Breast epithelium (tissue), 4 donors: Measurements from ENCODE around the gene CST8. TPM values are rescaled to one million over a fixed set of nuclear protein-coding genes. Genes with fewer than 3 reads are reported as not detected.

Source experiments
- DNase-seq, 2 donors: peaks; one replicate each; pipeline ENCODE4 v3.0.0-alpha.2; 2019; ENCODE audit warnings: low spot score in 2 of 2
- H3K27ac ChIP-seq, 2 donors: fragments of 200-600 bp; sonication (generic) in 1 of 2; one replicate each; pipeline ENCODE4 v1.5.1; 2016 to 2019; ENCODE audit warnings: mild to moderate bottlenecking in 1 of 2
- H3K27me3 ChIP-seq, 2 donors: fragments of 200-600 bp; sonication (generic) in 1 of 2; one replicate each; pipeline versions ENCODE4 v1.5.1 to v1.6.0; 2017 to 2019; ENCODE audit warnings: control low read depth in 1 of 2, mild to moderate bottlenecking in 1 of 2
- H3K36me3 ChIP-seq: fragments of 200-600 bp; one replicate; pipeline ENCODE4 v1.5.1; 2019
- H3K4me1 ChIP-seq, 2 donors: fragments of 200-600 bp; sonication (generic); one replicate each; pipeline ENCODE4 v1.5.1; 2016 to 2019; ENCODE audit warnings: control low read depth in 1 of 2
- H3K4me3 ChIP-seq, 3 donors: fragments of 200-600 bp; sonication (generic); 1 replicate in 2 of 3; 2 replicates in 1 of 3; pipeline ENCODE4 v1.5.1; 2016 to 2019; ENCODE audit warnings: mild to moderate bottlenecking in 3 of 3, moderate library complexity in 2 of 3
- H3K9me3 ChIP-seq, 2 donors: fragments of 200-600 bp; sonication (generic) in 1 of 2; one replicate each; pipeline ENCODE4 v1.5.1; 2016 to 2019; ENCODE audit warnings: control low read depth in 1 of 2
- POLR2A ChIP-seq: fragments of 450-650 bp; IDR thresholded peaks from one replicate; pipeline ENCODE4 v1.6.1; 2016; ENCODE audit warnings: antibody characterized with exemption, mild to moderate bottlenecking, moderate library complexity
- POLR2AphosphoS5 ChIP-seq, 3 donors: sonication (generic); formaldehyde crosslinking; IDR thresholded peaks; one replicate each; pipeline ENCODE4 v1.6.1; 2017; ENCODE audit warnings: antibody characterized with exemption in 3 of 3
- intact Hi-C: fragments of 100-400 bp; cut with DNase I; formaldehyde crosslinking; loops from one replicate; pipeline ENCODE4 v1.15.1; 2023; ENCODE audit warnings: low total_unique reads
- total RNA-seq, 3 donors: library from RNA; depleted of rRNA; stranded (reverse); fragments of >200 nt; gene quantifications; one replicate each; pipeline ENCODE4 v1.1.0, GENCODE V29; 2016
- TF ChIP-seq, protein P1 (sequence below), 3 donors: fragments of 450-650 bp; IDR thresholded peaks; one replicate each; pipeline ENCODE4 v1.5.1; 2016 to 2017; ENCODE audit warnings: antibody characterized with exemption in 3 of 3, mild to moderate bottlenecking in 3 of 3, moderate library complexity in 3 of 3

Gene CST8
- total RNA-seq, 3 donors from 2014 or later, result not detected

DNA sequence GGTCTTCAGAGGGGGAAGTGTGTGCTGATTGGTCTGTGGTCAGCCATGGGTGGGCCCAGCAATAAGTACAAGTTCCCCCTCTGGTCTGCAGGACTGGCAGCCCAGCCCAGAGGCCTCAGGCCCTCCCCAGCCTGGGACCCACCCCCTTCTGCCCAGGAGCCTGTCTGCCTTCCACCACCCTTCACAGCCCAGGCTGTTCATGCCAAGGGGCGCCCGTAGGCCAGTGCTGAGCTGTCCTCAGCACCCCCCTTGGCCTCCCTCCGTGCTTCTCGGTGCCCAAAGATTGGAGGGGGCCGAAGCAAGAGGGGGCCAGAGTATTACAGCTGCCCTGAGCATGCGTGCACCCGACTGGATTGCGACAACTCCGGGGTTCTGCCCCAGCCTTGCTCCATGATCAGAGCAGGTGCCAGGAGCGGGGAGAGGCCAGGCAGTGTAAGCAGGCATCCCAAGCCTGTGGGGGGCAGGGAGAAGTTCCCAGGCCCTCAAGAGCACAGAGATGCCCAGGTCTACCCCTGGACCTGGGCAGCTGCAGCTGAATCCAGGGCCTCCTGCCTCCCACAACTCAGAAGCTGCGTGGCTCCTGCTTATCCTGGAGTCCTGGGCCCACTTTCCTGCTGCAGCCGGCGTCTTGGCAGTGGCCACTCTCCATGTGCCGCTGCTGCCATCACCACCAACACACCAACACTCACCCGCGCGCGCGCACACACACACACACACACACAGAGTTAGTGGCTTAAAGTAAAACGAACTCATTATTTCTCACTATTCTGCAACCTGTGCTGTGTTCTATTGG lies 44.1 kb downstream of the CST8 start:
- Histone ChIP-seq H3K9me3 (no peaks in the 10 kb centered on the region), H3K36me3 (no peaks in the 10 kb centered on the region), H3K4me1 (no peaks in the 10 kb centered on the region), H3K27me3 (no peaks in the 10 kb centered on the region), H3K4me3 (no peak overlapping the region), H3K27ac (no peak overlapping the region)
- intact Hi-C loops, result no loop called here
- no peak for DNase-seq
- TF ChIP-seq POLR2AphosphoS5 (IDR thresholded peaks at IDR 0.05) (no peak), POLR2A (no peak)
- TF ChIP-seq, protein P1, sequence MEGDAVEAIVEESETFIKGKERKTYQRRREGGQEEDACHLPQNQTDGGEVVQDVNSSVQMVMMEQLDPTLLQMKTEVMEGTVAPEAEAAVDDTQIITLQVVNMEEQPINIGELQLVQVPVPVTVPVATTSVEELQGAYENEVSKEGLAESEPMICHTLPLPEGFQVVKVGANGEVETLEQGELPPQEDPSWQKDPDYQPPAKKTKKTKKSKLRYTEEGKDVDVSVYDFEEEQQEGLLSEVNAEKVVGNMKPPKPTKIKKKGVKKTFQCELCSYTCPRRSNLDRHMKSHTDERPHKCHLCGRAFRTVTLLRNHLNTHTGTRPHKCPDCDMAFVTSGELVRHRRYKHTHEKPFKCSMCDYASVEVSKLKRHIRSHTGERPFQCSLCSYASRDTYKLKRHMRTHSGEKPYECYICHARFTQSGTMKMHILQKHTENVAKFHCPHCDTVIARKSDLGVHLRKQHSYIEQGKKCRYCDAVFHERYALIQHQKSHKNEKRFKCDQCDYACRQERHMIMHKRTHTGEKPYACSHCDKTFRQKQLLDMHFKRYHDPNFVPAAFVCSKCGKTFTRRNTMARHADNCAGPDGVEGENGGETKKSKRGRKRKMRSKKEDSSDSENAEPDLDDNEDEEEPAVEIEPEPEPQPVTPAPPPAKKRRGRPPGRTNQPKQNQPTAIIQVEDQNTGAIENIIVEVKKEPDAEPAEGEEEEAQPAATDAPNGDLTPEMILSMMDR (IDR thresholded peaks at IDR 0.05), result no peak

DNA sequence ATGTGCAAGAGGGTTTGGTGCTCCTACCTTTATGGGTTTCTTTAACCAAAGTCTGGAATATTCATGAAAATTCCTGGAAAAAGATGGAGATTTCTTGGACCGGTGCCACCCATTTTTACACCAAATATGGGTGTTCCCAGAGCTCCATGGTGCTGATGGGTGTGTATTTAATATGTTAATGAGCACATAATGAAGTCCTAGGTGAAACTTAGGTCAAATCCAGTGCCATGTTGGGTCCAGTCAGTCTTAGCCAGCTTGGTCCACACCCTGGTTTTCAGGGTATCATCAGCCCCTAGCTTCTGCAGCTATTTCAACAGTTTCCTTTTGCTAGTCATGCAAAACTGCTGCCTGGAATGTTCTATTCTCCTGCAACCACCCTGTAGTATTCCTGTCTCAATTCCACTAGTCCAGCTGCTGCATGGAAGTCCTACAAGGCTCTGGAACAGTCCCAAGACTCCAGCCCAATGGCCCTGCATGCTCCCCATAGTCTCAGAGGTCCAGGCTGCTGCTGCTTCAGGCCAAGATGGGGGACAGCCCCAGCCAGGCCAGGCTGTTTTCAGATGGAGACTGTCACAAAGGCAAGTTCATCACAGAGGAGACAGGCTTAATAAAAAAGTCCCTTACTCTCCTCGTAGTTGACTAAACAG lies 45.5 kb downstream of the CST8 start:
- no peaks in the 10 kb centered on the region for H3K4me1 ChIP-seq
- no peak for DNase-seq
- no peaks in the 10 kb centered on the region for H3K36me3 ChIP-seq
- H3K27me3 ChIP-seq, result no peaks in the 10 kb centered on the region
- no peaks in the 10 kb centered on the region for H3K9me3 ChIP-seq
- TF ChIP-seq, protein P1 (IDR thresholded peaks at IDR 0.05), result no peak
- TF ChIP-seq POLR2AphosphoS5 (IDR thresholded peaks at IDR 0.05), result no peak
- no peak for TF ChIP-seq POLR2A
- intact Hi-C loops, result no loop called here
- H3K27ac ChIP-seq, result no peak overlapping the region
- no peak overlapping the region for H3K4me3 ChIP-seq

DNA sequence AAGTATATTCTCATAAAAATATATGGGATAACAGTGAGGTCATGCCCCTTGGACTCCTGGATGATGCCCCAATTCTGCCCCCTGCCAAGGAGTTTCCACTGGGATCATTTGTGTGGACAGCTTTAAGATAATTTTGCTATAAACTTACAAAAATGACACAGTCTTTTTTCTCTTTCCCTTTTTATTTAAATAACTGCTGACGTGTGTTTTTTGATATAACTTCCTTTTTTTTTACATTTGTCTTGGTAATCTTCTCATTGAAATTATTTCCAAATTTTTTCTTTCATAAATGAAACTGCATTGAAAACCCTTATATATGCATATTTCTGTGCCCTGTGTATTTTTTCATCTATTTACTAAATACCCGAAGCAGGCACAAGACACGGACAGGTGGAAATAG lies 46.1 kb downstream of the CST8 start:
- TF ChIP-seq POLR2A (no peak), POLR2AphosphoS5 (IDR thresholded peaks at IDR 0.05) (no peak)
- TF ChIP-seq, protein P1 (IDR thresholded peaks at IDR 0.05), result no peak
- Histone ChIP-seq H3K36me3 (no peaks in the 10 kb centered on the region), H3K27ac (no peak overlapping the region), H3K9me3 (no peaks in the 10 kb centered on the region), H3K27me3 (no peaks in the 10 kb centered on the region), H3K4me3 (no peak overlapping the region), H3K4me1 (no peaks in the 10 kb centered on the region)
- DNase-seq, result no peak
- intact Hi-C loops, result no loop called here

DNA sequence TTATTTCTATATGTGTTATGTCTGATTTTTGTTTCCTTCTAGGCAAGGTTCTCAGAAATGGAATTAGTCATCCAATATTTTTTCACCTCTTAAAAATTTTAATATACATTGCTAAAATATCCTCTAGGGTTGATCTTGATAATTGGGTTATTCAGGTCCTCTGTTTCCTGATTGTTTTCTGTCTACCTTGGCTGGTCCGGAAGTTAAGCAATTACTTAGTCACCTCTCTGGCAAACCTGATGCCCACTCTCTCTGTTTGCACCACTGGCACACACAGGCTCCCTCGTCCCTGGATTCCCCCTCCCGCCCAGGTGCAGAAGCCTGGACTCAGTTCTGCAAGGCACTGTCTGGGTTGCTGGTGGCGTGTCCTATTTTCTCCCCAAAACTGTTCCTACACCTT lies 49.7 kb downstream of the CST8 start:
- intact Hi-C loops, result no loop called here

DNA sequence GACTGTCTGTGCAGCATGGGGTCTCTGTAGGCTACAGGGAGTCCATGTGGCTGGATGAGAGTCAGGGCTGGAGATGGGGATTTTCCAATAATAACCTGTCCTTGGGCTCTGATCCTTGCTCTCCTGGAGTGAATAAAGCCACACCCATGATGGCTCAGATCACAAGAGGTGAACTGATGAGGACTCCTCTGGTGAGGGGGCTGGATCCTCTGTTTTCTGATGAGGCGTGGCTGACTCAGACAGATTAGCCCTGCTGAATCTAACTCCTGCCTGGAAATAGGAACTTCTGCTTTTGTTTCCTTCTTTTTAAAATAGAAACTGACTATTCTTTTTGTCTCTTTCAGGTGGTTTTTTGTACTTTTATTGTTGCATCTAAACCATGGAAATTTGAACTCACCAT lies 50.4 kb downstream of the CST8 start:
- Histone ChIP-seq H3K4me3 (no peak overlapping the region), H3K4me1 (no peaks in the 10 kb centered on the region), H3K27ac (no peak overlapping the region), H3K27me3 (no peaks in the 10 kb centered on the region), H3K36me3 (no peaks in the 10 kb centered on the region), H3K9me3 (no peaks in the 10 kb centered on the region)
- intact Hi-C loops, result no loop called here
- DNase-seq, result no peak
- TF ChIP-seq POLR2A (no peak), POLR2AphosphoS5 (IDR thresholded peaks at IDR 0.05) (no peak)
- TF ChIP-seq, protein P1 (IDR thresholded peaks at IDR 0.05), result no peak

More for the DNA sequence above, 49.7 kb downstream of the CST8 start:
- Histone ChIP-seq H3K36me3 (no peaks in the 10 kb centered on the region), H3K4me3 (no peak overlapping the region), H3K4me1 (no peaks in the 10 kb centered on the region), H3K27me3 (no peaks in the 10 kb centered on the region), H3K27ac (no peak overlapping the region), H3K9me3 (no peaks in the 10 kb centered on the region)
- no peak for TF ChIP-seq POLR2A
- TF ChIP-seq POLR2AphosphoS5 (IDR thresholded peaks at IDR 0.05), result no peak
- TF ChIP-seq, protein P1 (IDR thresholded peaks at IDR 0.05), result no peak
- DNase-seq, result no peak
